HepG2 (cell line): Measurements from ENCODE around the gene BRIP1. TPM values are rescaled to one million over a fixed set of nuclear protein-coding genes. Genes with fewer than 3 reads are reported as not detected.

ENCODE experiments used
- ATAC-seq: fragments of 200-7000 bp; cut with Tn5 transposase; 3 replicates; pipeline ENCODE4 v1.9.1; 2020; ENCODE audit warnings: mild to moderate bottlenecking, moderate library complexity
- BruUV-seq: library from RNA; stranded (reverse); fragments of 400-500 nt; replicated peaks from 2 replicates; lab custom pipeline; 2021; lab: Mats Ljungman, UMichigan
- CTCF ChIA-PET: fragments of 300-600 bp; formaldehyde crosslinking; extraction: SDS; loops from one replicate; lab custom pipeline; 2021; ENCODE audit warnings: low total read pairs, inconsistent platforms, low intra/inter-chr PET ratio; lab: Yijun Ruan, JAX
- POLR2A ChIA-PET: fragments of 350-600 bp; sonication (Branson Sonifier 250); formaldehyde crosslinking; loops from one replicate; lab custom pipeline; 2020; ENCODE audit warnings: antibody characterized with exemption, inconsistent platforms; lab: Yijun Ruan, JAX
- DNase-seq: peaks from one replicate; pipeline ENCODE4 v3.0.0-alpha.2; 2015; ENCODE audit warnings: low spot score
- FAIRE-seq: peaks from 3 replicates; lab custom pipeline; 2011; peaks lifted over from hg19 to GRCh38; lab: Jason Lieb, UNC
- H2AFZ ChIP-seq: one replicate; pipeline ENCODE4 v1.6.1; 2011; ENCODE audit warnings: low read length, inconsistent platforms
- H3K27ac ChIP-seq: fragments of 300-600 bp; 3 replicates; pipeline ENCODE4 v1.8.0; 2011; ENCODE audit warnings: mixed run types, mild to moderate bottlenecking, mixed read lengths, low read length, inconsistent platforms; ENCODE audit not compliant: insufficient read depth; ENCODE audit errors: extremely low read length
- H3K27me3 ChIP-seq, 2 experiments: fragments of 200-600 bp in 1 of 2; 2 replicates in 1 of 2; 3 replicates in 1 of 2; pipeline versions ENCODE4 v1.6.0 to v1.8.0; 2011; ENCODE audit warnings: low read length in 2 of 2, mild to moderate bottlenecking in 2 of 2, moderate library complexity in 2 of 2, inconsistent platforms in 1 of 2; ENCODE audit not compliant: insufficient read depth in 2 of 2, control insufficient read depth in 1 of 2
- H3K36me3 ChIP-seq, 2 experiments: fragments of 200-600 bp in 1 of 2; replicated peaks in 1 of 2; 2 replicates in 1 of 2; 3 replicates in 1 of 2; pipeline versions ENCODE4 v1.5.1 to v1.8.0; 2011; ENCODE audit warnings: low read length in 2 of 2, inconsistent platforms in 1 of 2; ENCODE audit not compliant: insufficient read depth in 2 of 2, control insufficient read depth in 1 of 2
- H3K4me1 ChIP-seq: 2 replicates; pipeline ENCODE4 v1.5.1; 2012; ENCODE audit warnings: low read length, inconsistent platforms; ENCODE audit not compliant: insufficient read depth
- H3K4me2 ChIP-seq: 2 replicates; pipeline ENCODE4 v1.6.0; 2011; ENCODE audit warnings: low read depth, low read length, inconsistent platforms
- H3K4me3 ChIP-seq, 3 experiments: fragments of 200-600 bp in 1 of 3; sonication (generic), shearing (Covaris generic) in 1 of 3; replicated peaks in 1 of 3; 2 replicates each; pipeline ENCODE4 v1.5.1; 2011 to 2016; ENCODE audit warnings: low read length in 3 of 3, inconsistent platforms in 2 of 3, low read depth in 2 of 3, mild to moderate bottlenecking in 2 of 3, control low read depth in 1 of 3, mixed read lengths in 1 of 3; ENCODE audit not compliant: insufficient read depth in 1 of 3
- H3K79me2 ChIP-seq: one replicate; pipeline ENCODE4 v1.6.1; 2011; ENCODE audit warnings: low read length, inconsistent platforms; ENCODE audit not compliant: insufficient read depth
- H3K9ac ChIP-seq: 2 replicates; pipeline ENCODE4 v1.6.0; 2011; ENCODE audit warnings: mild to moderate bottlenecking, low read depth, low read length, inconsistent platforms; ENCODE audit not compliant: insufficient read depth
- H3K9me3 ChIP-seq: 2 replicates; pipeline ENCODE4 v1.5.1; 2012; ENCODE audit warnings: mild to moderate bottlenecking, low read length
- H4K20me1 ChIP-seq: 2 replicates; pipeline ENCODE4 v1.6.0; 2011; ENCODE audit warnings: inconsistent platforms, mild to moderate bottlenecking, low read length, moderate library complexity; ENCODE audit not compliant: insufficient read depth
- CENPBD1 ChIP-seq: sonication (generic); formaldehyde crosslinking; IDR thresholded peaks from 2 replicates; pipeline ENCODE4 v1.8.0; 2022; ENCODE audit warnings: missing genetic modification reagents, low read depth, mild to moderate bottlenecking, borderline replicate concordance
- CENPX ChIP-seq: sonication (generic); formaldehyde crosslinking; IDR thresholded peaks from 2 replicates; pipeline ENCODE4 v1.9.0; 2021; ENCODE audit warnings: mild to moderate bottlenecking, missing genetic modification reagents, moderate library complexity
- E2F5 ChIP-seq: sonication (generic); formaldehyde crosslinking; conservative IDR thresholded peaks from 2 replicates; pipeline ENCODE4 v1.4.0; 2020; ENCODE audit warnings: missing genetic modification reagents
- EED ChIP-seq: sonication (generic); formaldehyde crosslinking; IDR thresholded peaks from 2 replicates; pipeline ENCODE4 v1.5.0; 2020; ENCODE audit warnings: mild to moderate bottlenecking, missing genetic modification reagents
- ISX ChIP-seq: sonication (generic); formaldehyde crosslinking; conservative IDR thresholded peaks from 2 replicates; pipeline ENCODE4 v1.5.0; 2020; ENCODE audit warnings: missing genetic modification reagents
- ONECUT2 ChIP-seq: sonication (generic); formaldehyde crosslinking; IDR thresholded peaks from 2 replicates; pipeline ENCODE4 v1.4.0; 2020; ENCODE audit warnings: missing genetic modification reagents
- REPIN1 ChIP-seq: sonication (generic); formaldehyde crosslinking; IDR thresholded peaks from 2 replicates; pipeline ENCODE4 v1.8.0; 2022; ENCODE audit warnings: missing genetic modification reagents, low read depth, mild to moderate bottlenecking, borderline replicate concordance
- STAT5B ChIP-seq: sonication (generic); formaldehyde crosslinking; IDR thresholded peaks from 2 replicates; pipeline ENCODE4 v1.4.0; 2020; ENCODE audit warnings: missing genetic modification reagents
- TEAD3 ChIP-seq: optimal IDR thresholded peaks from 2 replicates; pipeline ENCODE3; 2016; ENCODE audit warnings: borderline replicate concordance
- THAP11 ChIP-seq: IDR thresholded peaks from 2 replicates; pipeline ENCODE4 v1.6.1; 2016; ENCODE audit warnings: missing biosample characterization, missing genetic modification reagents
- TSC22D2 ChIP-seq: sonication (generic); formaldehyde crosslinking; IDR thresholded peaks from 2 replicates; pipeline ENCODE4 v1.5.1; 2020; ENCODE audit warnings: missing genetic modification reagents, mild to moderate bottlenecking, borderline replicate concordance
- ZNF781 ChIP-seq: sonication (generic); formaldehyde crosslinking; IDR thresholded peaks from 2 replicates; pipeline ENCODE4 v1.5.1; 2020; ENCODE audit warnings: borderline replicate concordance, mild to moderate bottlenecking, missing genetic modification reagents; ENCODE audit errors: not compliant biosample characterization
- ZSCAN22 ChIP-seq: sonication (generic); formaldehyde crosslinking; IDR thresholded peaks from 2 replicates; pipeline ENCODE4 v1.4.0; 2020; ENCODE audit warnings: mild to moderate bottlenecking, missing genetic modification reagents
- ZSCAN31 ChIP-seq: sonication (generic); formaldehyde crosslinking; IDR thresholded peaks from 2 replicates; pipeline ENCODE4 v1.5.0; 2020; ENCODE audit warnings: low read depth, mild to moderate bottlenecking, missing genetic modification reagents
- WGBS: methylation state at CpG from one replicate; pipeline ENCODE4 v1.1.6; 2017; ENCODE audit warnings: low lambda C conversion rate; 5-methylcytosine and 5-hydroxymethylcytosine counted together
- in situ Hi-C: cut with HindIII; loops from 2 replicates; pipeline ENCODE4 v1.10.0; 2017; ENCODE audit warnings: low pct_unique_long_range_greater_than_20kb; ENCODE audit not compliant: extremely low pct_ligation_motif_present
- intact Hi-C: fragments of 100-400 bp; cut with micrococcal nuclease; formaldehyde crosslinking; loops from one replicate; pipeline ENCODE4 v1.10.0; 2022; ENCODE audit not compliant: unreplicated experiment
- polyA plus RNA-seq, 8 experiments: library from polyadenylated mRNA; depleted of rRNA in 3 of 8; stranded (reverse) in 7 of 8; unstranded in 1 of 8; fragments of >200 nt; fragmentation: Illumina TruSeq in 4 of 8; extraction: Trizol in 4 of 8; gene quantifications; 2 replicates each; pipeline versions ENCODE4 v1.2.1 to v1.2.3, GENCODE V29; 2011 to 2016; ENCODE audit warnings: low read depth in 4 of 8, missing spikeins in 1 of 8, mixed read lengths in 1 of 8; ENCODE audit not compliant: insufficient read depth in 1 of 8
- total RNA-seq, 5 experiments: library from RNA; depleted of rRNA; stranded (reverse); fragments of >200 nt; fragmentation: Illumina TruSeq; extraction: Trizol; gene quantifications; 2 replicates each; pipeline ENCODE4 v1.2.3, GENCODE V29; 2016; ENCODE audit warnings: low read depth in 1 of 5

The BRIP1 gene
- total and polyA plus RNA-seq, 2 of the 13 experiments (the other 11 are each of a cell fraction or from before 2014, with no cell fraction given): 3.8 to 27.7 TPM

DNA sequence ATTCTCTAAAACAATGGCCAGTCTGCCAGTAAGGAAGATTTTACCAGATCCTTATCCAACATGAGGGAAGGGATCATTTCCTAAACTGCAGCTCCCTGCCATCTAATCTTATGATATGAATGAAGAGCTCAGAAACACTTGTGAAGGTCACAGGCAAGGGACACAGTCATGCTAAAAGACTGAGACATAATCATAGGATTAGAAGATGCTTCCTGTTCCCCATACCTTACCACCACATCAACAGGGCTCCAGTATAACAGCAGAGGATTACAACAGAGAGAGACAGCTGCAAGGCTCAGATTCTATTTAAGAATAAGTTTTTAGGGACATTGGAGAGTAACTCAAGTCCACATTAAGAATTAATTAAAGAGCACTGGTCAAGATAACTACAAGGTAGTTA is 93.3 kb downstream of the BRIP1 start:
- H3K4me3 ChIP-seq: no peak overlapping the region
- ChIA-PET CTCF (no interaction called here), POLR2A (no interaction called here)
- H3K4me1 ChIP-seq: no peaks in the 10 kb centered on the region
- no peak overlapping the region for H3K27ac ChIP-seq
- H3K9me3 ChIP-seq: peaks cover 8% of the 10 kb centered on the region; the same call in 1 of the 2 replicates
- H4K20me1 ChIP-seq: no peaks in the 10 kb centered on the region
- no peak overlapping the region for H3K9ac ChIP-seq
- in situ Hi-C loops (no loop called here), intact Hi-C loops (no loop called here)
- H3K36me3 ChIP-seq: peaks cover 3 to 12% of the 10 kb centered on the region in 2 experiments; a peak in 3 of 5 replicates
- DNase-seq (no peak), ATAC-seq (no peak), FAIRE-seq (no peak)
- no peak overlapping the region for H3K4me2 ChIP-seq
- H2AFZ ChIP-seq: no peak overlapping the region
- no peaks in the 10 kb centered on the region for H3K27me3 ChIP-seq
- no peaks in the 10 kb centered on the region for H3K79me2 ChIP-seq
- no TSS peak for BruUV-seq
- no peak for TF ChIP-seq THAP11 (CRISPR knock-in tag)
- TF ChIP-seq CENPX (CRISPR knock-in tag): no peak
- TF ChIP-seq E2F5 (CRISPR knock-in tag): no peak
- TF ChIP-seq ISX: no peak

DNA sequence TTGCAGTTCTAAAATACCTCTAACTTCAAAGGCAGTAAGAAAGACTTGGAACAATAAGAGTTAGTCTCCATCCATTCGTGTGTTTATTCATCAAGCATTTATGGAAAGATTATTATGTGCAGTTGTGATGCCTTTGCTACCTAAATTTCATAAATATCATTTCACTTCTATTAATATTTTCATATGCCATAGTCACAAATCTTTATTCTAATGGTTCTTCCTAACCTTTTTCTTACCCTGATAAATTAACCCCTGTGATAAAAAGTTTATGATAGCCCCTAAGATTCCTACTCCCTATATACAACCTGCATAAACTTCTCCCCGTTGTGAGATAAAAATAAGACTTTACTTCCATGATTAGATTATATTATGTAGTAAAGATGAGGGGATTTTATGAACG is 94.9 kb downstream of the BRIP1 start:
- 96% methylated on average over 3 of the region's 3 CpGs for WGBS
- Histone ChIP-seq H3K4me3 (no peak overlapping the region), H3K9ac (no peak overlapping the region), H3K9me3 (peaks cover 8% of the 10 kb centered on the region; the same call in 1 of the 2 replicates), H3K27me3 (no peaks in the 10 kb centered on the region), H3K27ac (no peak overlapping the region), H3K79me2 (no peaks in the 10 kb centered on the region), H3K36me3 (peaks cover 3 to 12% of the 10 kb centered on the region in 2 experiments; a peak in 3 of 5 replicates), H3K4me2 (no peak overlapping the region), H3K4me1 (no peaks in the 10 kb centered on the region), H2AFZ (no peak overlapping the region), H4K20me1 (no peaks in the 10 kb centered on the region)
- in situ Hi-C loops: no loop called here
- intact Hi-C loops: no loop called here
- ATAC-seq (no peak), FAIRE-seq (no peak), DNase-seq (no peak)
- no TSS peak for BruUV-seq
- ChIA-PET CTCF (no interaction called here), POLR2A (no interaction called here)
- TF ChIP-seq TEAD3 (CRISPR knock-in tag) (no peak), ZSCAN22 (CRISPR knock-in tag) (no peak), ZNF781 (CRISPR knock-in tag) (no peak), EED (no peak), REPIN1 (CRISPR knock-in tag) (no peak), TSC22D2 (CRISPR knock-in tag) (no peak), STAT5B (CRISPR knock-in tag) (no peak), ONECUT2 (no peak), E2F5 (CRISPR knock-in tag) (no peak), ZSCAN31 (no peak), CENPBD1 (no peak)
